ENCODE measurements around the gene TMBIM1. TPM values are rescaled to one million over a fixed set of nuclear protein-coding genes. Genes with fewer than 3 reads are reported as not detected.
"Not testable (repeated sequence)": the region's sequence is repeated elsewhere in the genome, so short reads cannot be mapped to it uniquely, and the experiment has no call there.

The TMBIM1 gene
- total RNA-seq, 1 donor, result 136 TPM

DNA sequence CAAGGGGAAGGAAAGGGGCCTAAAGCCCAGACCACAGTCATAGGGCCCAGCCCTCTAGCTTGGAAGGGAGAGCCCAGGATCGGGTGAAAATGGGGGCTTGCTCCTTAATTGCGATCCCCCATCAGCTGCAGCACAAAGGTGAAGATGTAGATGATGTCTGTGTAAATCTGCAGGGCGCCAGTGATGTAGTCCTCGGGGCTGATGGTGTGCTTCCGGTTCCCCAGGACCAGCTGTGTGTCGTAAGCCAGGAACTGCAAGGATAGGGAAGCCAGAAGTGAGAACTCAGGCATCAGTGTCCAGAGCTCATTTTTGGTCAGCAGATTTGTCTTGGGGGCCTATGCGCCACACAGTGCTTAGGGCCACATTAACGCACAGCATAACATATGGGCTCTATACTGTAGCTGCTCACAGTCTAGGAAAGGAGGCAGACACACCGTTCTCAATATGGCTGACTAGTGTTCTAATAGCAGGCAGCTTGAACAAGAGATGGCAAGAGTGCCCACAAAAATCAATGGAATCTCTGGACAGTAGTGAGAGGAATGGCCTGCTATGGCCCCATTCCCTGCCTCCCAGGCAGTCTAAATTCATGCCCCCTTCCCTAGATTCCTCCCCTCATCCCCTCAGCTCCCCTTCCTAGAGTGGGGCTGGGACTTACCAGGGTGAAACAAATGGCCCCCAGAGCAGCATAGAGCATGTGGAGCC is 16.8 kb downstream of the TMBIM1 start:
- no peak overlapping the region for H3K4me3 ChIP-seq (ENCODE audit: low read depth, low read length)
- DNase-seq (ENCODE audit: low read depth), result no peak
- TF ChIP-seq, protein P1, sequence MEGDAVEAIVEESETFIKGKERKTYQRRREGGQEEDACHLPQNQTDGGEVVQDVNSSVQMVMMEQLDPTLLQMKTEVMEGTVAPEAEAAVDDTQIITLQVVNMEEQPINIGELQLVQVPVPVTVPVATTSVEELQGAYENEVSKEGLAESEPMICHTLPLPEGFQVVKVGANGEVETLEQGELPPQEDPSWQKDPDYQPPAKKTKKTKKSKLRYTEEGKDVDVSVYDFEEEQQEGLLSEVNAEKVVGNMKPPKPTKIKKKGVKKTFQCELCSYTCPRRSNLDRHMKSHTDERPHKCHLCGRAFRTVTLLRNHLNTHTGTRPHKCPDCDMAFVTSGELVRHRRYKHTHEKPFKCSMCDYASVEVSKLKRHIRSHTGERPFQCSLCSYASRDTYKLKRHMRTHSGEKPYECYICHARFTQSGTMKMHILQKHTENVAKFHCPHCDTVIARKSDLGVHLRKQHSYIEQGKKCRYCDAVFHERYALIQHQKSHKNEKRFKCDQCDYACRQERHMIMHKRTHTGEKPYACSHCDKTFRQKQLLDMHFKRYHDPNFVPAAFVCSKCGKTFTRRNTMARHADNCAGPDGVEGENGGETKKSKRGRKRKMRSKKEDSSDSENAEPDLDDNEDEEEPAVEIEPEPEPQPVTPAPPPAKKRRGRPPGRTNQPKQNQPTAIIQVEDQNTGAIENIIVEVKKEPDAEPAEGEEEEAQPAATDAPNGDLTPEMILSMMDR (IDR thresholded peaks at IDR 0.05; ENCODE audit: insufficient read depth, low read depth, low read length), result no peak

DNA sequence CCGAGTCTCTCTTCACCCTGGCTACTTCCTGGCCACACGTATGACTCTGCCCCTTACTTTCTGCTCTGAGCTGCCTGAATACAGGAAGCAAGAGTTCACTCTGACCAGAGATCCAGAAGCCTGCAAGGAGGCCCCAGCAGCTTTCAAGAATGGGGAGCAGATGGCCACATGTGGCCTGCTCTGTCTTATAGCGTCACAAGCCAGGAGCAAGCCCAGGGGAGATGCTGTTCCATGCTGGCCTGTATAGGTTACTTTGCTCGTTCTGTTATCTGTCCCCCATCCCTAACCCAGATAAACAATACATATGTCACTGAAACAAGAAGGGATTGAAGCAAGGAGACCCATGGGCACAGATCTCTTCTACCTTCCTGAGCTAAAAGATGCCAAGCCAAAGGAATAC is 17.7 kb downstream of the TMBIM1 start:
- TF ChIP-seq, protein P1 (IDR thresholded peaks at IDR 0.05; ENCODE audit: insufficient read depth, low read depth, low read length), result no peak
- no peak for DNase-seq (ENCODE audit: low read depth)
- no peak overlapping the region for H3K4me3 ChIP-seq (ENCODE audit: low read depth, low read length)

DNA sequence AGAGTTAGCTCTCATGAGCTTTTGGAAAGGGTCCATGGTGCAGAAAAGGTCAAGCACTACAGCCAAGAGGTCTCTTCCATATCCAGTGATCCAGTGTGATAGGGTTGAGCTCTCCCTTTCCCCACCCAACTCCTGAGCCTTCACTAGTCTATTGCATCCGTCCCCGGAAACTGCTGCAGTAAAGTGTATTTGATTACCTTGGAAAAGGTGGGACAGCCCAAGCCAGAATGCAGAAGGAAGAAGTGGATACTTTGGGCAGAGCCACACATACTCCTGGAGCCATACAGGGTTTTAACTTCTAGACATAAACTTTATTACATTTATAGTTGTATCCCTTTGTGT is 18.4 kb downstream of the TMBIM1 start:
- DNase-seq (ENCODE audit: low read depth), result no peak
- TF ChIP-seq, protein P1 (IDR thresholded peaks at IDR 0.05; ENCODE audit: insufficient read depth, low read depth, low read length), result no peak
- H3K4me3 ChIP-seq (ENCODE audit: low read depth, low read length), result no peak overlapping the region

DNA sequence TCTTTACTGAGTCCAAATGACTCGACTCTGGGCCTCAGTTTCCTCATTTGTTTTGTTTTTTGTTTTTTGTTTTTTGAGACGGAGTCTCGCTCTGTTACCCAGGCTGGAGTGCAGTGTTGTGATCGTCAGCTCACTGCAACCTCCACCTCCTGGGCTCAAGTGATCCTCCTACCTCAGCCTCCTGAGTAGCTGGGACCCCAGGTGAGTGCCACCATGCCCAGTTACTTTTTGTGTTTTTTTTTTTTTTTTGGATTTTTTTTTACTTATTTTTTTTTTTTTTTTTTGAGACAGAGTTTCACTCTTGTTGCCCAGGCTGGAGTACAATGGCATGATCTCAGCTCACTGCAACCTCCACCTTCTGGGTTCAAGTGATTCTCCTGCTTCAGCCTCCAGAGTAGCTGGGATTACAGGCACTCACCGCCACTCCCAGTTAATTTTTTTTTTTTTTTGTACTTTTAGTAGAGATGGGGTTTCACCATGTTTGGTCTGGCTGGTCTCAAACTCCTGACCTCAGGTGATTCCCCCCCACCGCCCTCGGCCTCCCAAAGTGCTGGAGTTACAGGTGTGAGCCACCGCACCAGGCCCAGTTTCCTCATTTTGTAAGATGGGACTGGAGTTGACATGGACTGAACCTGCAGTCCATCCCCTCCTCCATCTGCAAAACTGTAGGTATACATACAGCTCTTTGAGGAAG is 18.9 kb downstream of the TMBIM1 start:
- DNase-seq (ENCODE audit: low read depth); H3K4me3 ChIP-seq (ENCODE audit: low read depth, low read length): not testable (repeated sequence)

DNA sequence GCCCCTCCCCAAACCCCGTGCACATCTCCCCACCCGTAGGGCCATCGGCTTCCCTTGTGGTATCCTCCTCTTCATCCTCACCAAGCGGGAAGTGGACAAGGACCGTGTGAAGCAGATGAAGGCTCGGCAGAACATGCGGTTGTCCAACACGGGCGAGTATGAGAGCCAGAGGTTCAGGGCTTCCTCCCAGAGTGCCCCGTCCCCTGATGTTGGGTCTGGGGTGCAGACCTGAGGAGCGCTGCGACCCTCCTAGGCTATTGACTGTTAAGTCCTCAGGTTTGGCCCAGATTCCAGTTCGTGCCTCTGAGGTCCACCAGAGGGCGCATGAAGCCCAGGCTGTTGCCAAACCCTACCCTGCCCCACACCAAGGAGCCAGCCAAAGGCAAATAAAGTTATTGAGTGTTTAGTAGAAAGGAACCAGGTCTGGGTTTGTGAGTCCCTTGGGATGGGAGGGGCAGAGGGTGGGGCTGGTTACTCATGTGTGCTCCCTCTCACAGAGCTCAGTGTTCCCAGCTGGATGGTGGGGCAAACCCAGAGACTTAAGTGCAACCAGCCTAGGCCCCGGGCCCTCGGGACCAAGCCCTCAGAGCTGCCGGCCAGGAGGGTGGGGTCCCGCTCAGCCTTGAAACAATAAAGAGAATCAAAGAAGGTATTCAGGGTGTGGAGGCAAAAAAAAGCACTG is 19.6 kb downstream of the TMBIM1 start:
- no peak overlapping the region for H3K4me3 ChIP-seq (ENCODE audit: low read depth, low read length)
- TF ChIP-seq, protein P1 (IDR thresholded peaks at IDR 0.05; ENCODE audit: insufficient read depth, low read depth, low read length), result peak; percentile 92
- DNase-seq (ENCODE audit: low read depth), result peak; percentile 97

DNA sequence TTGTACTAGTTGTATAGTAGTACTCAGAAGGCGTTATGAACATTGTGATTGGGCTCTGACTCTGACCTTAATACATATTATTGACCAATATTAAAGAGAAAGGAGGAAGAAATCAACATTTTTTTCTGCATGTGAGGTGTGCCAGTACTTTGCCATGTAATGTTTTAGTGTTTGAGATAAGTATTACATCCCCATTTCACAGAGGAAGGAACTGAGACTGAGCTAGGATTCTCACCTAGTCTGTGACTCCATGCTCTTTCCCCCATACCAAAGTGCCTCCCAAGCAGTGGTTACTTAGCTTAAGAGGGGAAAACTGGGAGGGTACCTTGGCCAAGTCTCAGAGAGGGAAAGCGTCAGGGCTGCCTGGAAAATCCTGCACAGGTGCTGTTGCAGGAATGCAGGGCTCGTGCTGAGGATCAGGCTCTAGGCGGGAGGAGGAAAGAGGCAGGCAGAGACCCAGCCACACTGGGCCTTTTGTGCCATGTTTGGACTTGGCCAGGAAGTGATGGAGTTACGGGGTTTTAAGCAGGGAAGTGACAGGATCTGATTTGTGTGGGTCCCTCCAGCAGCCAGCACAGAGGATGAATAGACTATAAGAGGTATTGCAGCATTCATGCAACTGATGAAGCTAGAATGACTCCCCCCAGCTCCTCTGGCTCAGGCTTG is 20.3 kb downstream of the TMBIM1 start:
- TF ChIP-seq, protein P1 (IDR thresholded peaks at IDR 0.05; ENCODE audit: insufficient read depth, low read depth, low read length), result no peak
- DNase-seq (ENCODE audit: low read depth), result no peak
- H3K4me3 ChIP-seq (ENCODE audit: low read depth, low read length), result peak overlapping the region; percentile 68

DNA sequence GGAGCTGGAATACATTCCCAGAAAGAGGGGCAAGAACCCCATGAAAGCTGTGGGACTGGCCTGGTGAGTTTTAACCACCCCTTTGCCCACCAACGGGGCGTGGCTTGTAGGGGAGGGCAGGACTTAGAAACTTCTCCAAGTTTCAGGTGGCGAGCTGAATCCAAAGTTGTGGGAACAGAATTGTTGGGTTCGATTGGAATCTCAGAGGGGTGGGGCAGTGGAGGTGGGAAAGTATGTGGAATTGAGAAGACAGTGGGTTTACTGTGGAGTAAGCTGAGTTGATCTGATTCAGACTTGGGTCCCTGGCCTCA is 20.9 kb downstream of the TMBIM1 start:
- H3K4me3 ChIP-seq (ENCODE audit: low read depth, low read length), result peak overlapping the region; percentile 68
- TF ChIP-seq, protein P1 (IDR thresholded peaks at IDR 0.05; ENCODE audit: insufficient read depth, low read depth, low read length), result no peak
- no peak for DNase-seq (ENCODE audit: low read depth)

Measured in fibroblast of villous mesenchyme (primary cell).